Caki2 (cell line): ENCODE results near the gene UGT1A3. TPM values are rescaled to one million over a fixed set of nuclear protein-coding genes. Genes with fewer than 3 reads are reported as not detected.
"Not testable (repeated sequence)": the region's sequence is repeated elsewhere in the genome, so short reads cannot be mapped to it uniquely, and the experiment has no call there.

Source experiments
- DNase-seq: peaks from one replicate; pipeline ENCODE4 v3.0.0-alpha.2; 2015; ENCODE audit warnings: low read depth
- in situ Hi-C: cut with HindIII; loops from 2 replicates; pipeline ENCODE4 v1.10.0; 2016; ENCODE audit warnings: low sequenced_read_pairs, low pct_unique_long_range_greater_than_20kb, mixed read lengths
- total RNA-seq: library from RNA; depleted of rRNA; stranded (reverse); fragments of >200 nt; shearing (Covaris generic); gene quantifications from 2 replicates; pipeline ENCODE4 v1.2.3, GENCODE V29; 2014; ENCODE audit warnings: low replicate concordance; rRNA removed

UGT1A3 gene
- total RNA-seq: 0.78 TPM in 1 of 2 replicates, not detected in the other

DNA sequence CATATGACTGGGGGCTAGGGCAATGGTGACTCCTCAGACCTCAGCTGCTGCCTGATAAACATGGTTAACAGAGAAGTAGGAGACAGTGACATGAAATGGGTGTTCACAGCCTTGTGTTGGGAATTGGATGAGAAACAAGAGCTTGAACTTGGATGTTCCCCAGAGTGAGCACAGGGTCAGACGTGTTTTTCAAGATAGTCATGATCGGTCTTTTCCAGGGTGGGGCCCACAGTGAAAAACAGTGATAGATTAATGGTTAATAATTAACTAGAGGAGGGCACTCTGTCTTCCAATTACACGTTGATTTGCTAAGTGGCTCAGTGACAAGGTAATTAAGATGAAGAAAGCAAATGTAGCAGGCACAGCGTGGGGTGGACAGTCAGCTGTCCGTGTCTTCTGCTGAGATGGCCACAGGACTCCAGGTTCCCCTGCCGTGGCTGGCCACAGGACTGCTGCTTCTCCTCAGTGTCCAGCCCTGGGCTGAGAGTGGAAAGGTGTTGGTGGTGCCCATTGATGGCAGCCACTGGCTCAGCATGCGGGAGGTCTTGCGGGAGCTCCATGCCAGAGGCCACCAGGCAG, at the start of gene UGT1A3:
UGT1A3 (plus strand) TSS at position 320 of the 579 bp plus-strand sequence; CDS start at position 405, 85 bp downstream.
- in situ Hi-C loops: no loop called here
- peak; percentile 61 for DNase-seq

DNA sequence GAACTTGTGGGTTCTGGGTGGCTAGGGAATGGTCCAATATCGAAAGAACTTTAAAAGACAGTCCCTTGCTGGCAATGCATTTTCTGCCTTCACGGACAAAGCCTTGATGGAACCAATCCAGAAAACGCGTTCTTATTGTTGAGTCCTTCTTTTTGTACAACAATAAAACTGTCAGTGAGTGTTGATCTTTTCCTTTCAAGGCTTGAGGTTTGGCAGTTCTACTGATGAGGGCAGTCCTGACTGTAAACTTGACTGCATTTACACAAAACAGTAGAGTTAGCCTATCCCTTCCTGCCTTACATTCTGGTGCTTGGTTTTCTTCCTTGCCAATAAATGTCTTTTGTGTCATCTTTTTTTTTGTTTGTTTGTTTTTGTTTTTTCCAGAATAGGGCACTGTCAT, 49.6 kb upstream of the UGT1A3 start:
- in situ Hi-C loops: no loop called here

DNA sequence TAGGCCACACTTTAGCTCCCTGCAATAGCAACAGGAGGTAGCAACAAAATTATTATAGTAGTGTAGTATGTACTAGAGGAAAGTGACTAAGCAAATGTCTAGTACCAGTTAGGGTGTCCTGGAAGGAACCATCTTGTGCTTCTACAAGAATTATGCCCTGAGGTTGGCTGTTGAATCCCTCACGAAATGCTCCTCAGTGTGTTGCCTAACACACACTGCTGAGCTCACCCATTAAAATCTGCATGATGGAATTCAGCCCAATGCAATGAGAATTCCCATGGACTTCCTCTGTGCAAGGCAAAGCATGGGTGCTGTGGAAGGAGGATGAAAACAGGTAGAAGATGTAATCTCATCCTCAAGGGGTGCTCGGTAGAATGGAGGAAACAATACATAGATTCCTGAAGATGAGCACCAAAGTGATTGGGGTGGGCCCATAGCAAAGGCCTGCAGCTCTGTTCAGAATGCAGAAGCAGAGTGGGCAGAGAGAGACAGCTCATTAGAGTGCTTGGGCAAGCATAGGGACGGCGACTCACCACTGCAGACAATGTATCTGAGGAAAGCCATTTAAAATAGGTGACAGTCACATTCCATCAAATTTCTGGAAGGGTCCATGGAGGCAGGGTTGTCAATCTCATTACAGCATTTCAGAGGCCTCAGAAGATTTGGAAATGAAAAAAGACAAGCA, 48.3 kb upstream of the UGT1A3 start:
- in situ Hi-C loops: no loop called here
- no peak for DNase-seq

More for the DNA sequence above, 49.6 kb upstream of the UGT1A3 start:
- DNase-seq: no peak

DNA sequence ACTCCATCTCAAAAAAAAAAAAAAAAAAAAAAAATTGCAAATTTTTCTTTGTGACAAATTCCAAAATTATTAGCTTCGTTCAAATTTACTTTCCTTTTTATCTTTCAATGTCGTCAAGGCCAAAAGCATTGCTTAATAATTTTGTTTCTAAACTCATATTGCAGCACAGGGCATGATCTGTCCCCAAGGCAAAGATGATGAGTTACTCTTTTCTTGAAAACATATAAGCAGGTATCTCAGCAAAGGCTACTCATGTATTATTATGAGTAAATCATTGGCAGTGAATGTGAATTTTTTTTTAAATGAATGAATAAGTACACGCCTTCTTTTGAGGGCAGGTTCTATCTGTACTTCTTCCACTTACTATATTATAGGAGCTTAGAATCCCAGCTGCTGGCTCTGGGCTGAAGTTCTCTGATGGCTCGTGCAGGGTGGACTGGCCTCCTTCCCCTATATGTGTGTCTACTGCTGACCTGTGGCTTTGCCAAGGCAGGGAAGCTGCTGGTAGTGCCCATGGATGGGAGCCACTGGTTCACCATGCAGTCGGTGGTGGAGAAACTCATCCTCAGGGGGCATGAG, 47.2 kb upstream of the UGT1A3 start, which contains the start of gene UGT1A7:
UGT1A7 (plus strand) TSS at position 381 of the 579 bp plus-strand sequence; CDS start at position 418, 37 bp downstream.
- in situ Hi-C loops: no loop called here
- DNase-seq: peak; percentile 66

DNA sequence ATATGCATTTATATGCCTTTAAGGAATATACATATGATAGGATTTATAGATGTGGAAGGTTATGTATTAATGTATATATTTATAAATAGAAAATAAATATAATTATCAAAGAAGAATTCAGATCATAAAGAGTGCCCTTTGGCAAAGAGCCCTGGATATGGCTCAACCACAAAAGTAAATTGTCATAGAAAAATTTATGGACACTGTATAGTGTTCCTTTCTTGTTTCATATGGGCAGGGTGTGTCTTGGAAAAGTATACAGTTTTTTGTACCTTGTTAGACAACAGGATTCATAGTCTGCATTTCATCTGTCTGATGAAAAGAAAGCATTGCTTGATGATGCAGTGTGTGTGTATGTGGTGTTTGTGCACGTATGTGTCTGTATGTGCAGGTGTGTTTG, 44.2 kb upstream of the UGT1A3 start:
- no peak for DNase-seq
- in situ Hi-C loops: no loop called here

DNA sequence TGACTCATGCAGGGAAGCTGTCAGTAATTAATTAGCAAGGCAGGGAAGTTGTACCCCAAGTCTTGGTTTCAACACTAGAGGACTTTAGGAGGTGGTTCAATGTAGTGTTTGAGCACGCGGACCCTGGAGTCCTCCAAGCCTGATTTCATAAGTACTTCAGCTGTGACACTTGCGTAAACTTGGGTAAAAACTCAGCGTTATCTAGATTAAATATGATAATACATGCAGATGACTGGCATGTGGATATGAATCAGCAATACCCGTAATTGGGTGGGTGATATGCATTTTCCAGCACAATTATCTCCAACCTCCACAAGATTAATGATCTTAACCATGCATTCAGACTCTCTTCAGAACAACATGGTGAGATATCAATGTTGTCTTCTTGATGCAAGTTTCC, 41.9 kb upstream of the UGT1A3 start:
- DNase-seq: no peak
- in situ Hi-C loops: no loop called here

DNA sequence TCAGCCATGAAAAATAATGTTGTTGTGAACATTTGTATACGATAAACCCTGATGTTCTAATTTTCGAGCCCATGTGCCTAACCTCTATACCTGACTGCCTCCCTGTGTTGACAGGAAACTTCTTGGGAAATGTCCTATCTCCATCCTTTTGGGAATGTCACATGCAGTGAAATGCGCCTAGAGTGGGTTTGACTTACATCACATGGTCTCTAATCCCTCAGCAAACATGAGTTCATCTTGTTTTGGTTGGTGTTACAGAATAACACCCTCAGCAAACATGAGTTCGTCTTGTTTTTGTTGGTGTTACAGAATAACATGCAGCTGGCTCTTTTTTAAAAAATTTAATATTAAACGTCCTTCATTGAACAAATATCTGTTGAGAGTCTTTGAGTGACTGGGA, 40.5 kb upstream of the UGT1A3 start:
- in situ Hi-C loops: no loop called here
- no peak for DNase-seq

DNA sequence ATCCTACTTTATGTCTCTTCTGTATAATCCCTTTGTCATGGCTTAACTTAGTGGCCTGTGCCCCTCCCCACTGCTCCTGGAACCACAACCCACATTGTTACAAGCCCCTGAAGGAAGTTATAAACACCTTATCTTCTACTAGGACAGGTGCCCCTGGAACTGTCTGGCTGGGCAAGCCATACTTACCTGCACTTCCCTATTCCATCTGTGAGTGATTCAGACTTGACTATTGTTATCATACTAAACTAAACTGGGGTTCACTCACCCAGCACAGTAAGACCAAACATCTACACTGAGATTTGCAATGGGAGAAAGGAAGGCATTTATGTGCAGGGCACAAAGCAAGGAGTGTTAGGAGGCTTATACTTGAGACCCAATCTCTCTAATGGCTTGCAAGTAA, 39.8 kb upstream of the UGT1A3 start:
- in situ Hi-C loops: no loop called here
- DNase-seq: no peak

DNA sequence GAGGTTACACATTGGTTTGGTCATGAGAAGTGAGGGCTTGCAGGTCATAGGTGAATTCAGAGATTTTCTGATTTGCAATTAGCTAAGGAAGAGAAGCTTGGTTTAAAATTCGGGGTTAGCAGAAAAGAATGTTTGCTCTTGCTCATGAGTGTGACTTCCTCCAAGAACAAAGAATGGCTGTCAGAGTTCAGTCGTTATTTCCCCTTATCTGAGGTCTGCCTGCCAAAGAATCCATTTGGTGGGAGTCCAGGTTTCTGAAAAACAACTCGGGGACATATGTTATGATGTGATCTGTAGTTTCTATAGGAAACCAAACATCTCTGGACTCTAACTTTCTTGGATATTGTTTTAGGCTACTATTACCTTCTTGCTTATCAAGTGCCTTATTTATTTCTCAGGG, 39.3 kb upstream of the UGT1A3 start:
- DNase-seq: no peak
- in situ Hi-C loops: no loop called here

DNA sequence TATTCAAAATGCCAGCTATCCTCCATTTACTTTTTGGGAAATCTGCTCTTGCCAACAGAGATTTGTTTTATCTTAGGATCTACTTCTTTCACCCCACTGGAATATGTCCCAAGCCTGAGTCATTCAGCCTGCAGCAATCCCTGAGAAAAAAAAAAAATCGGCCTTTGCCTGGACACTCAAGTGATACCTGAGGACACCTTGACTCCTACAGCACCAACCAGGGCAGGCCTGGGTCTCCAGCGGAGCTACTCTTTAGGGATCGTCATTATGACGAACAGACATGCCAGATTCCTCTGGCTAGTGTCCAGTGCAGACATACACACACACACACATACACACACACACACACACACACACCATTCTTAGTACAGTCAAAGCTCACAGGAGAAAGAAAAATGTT, 38.4 kb upstream of the UGT1A3 start:
- DNase-seq: no peak
- in situ Hi-C loops: no loop called here

DNA sequence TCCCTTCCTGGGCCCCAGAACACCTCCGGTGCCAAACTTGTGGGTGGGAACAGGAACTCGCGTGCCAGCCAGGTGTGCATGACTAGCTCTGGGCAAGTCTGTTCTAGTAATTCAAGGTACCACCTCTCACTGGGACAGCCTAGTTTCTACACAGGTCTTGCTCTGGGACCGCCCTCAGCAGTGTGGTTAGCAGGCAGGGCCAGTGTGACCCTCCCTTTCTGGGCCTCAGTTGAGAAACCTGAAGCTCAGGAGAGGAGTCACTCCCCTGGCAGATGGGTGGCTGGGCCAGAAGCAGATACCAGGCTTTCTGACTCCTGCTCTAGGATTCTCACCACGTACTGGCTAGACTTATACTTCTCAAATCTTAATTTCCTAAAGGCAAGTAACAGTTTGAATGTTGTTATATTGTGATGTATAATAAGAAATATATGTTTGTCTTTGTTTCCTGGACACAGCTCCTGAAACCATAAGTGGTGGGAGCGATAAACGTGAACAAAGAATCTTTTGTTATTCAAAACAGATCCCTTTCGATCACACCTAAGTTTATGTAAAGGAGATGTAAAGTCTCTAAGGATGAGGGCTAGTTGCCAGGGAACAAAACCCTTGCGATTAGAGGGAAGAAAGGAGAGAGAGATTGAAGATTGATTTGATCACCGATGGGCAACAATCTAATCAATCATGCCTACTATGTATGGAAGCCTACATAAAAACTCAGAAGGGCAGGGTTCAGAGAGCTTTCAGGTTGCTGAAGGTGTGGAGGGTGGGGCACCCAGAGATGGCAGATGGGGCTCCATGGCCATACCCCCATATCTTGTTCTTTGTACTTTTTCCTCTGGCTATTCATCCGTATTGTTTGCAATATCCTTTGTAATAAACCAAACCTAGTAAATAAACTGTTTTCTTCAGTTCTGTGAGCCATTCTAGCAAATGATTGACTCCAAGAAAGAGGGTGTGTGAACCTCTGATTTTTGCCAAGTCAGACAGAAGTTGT, 37.1 kb upstream of the UGT1A3 start:
- peak; percentile 72 for DNase-seq

DNA sequence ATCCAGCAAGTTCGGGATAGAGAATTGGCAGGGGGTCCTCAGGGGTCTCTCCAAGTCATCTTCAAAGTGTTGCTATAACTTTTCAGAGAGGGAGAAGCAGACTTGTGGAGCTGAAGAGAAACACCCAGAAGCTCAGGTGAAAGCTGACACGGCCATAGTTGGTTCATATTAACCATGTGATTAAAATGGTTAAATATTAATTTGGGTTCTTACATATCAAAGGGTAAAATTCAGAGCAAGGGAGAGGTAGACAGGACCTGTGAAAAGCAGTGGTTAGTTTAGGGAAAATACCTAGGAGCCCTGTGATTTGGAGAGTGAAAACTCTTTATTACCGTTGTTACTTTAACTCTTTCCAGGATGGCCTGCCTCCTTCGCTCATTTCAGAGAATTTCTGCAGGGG, 36.2 kb upstream of the UGT1A3 start, which contains the start of gene UGT1A6:
UGT1A6 (plus strand) TSS at position 243 of the 400 bp plus-strand sequence; CDS start at position 358, 115 bp downstream.
- in situ Hi-C loops: no loop called here
- DNase-seq: peak; percentile 79

More for the DNA sequence above, 37.1 kb upstream of the UGT1A3 start:
- in situ Hi-C loops: no loop called here

DNA sequence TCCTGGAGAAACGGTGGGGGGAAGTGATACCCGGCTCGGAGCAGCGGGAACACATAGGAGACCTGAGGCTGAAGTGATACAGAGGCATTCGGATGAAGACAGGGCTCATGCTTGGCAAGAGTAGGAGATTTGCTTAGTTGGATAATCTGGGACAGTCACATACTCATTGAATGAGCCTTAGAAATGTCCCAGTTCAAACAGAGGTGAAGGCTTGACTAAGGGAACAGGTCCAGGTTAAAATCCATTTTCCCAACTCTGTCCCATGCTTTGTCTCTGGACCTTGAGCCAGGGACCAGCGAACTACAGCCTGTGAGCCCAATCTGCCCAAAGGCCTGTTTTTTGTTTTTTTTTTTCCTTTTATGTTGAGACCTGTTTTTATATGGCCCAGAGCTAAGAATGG, 34.9 kb upstream of the UGT1A3 start:
- in situ Hi-C loops: no loop called here
- no peak for DNase-seq

DNA sequence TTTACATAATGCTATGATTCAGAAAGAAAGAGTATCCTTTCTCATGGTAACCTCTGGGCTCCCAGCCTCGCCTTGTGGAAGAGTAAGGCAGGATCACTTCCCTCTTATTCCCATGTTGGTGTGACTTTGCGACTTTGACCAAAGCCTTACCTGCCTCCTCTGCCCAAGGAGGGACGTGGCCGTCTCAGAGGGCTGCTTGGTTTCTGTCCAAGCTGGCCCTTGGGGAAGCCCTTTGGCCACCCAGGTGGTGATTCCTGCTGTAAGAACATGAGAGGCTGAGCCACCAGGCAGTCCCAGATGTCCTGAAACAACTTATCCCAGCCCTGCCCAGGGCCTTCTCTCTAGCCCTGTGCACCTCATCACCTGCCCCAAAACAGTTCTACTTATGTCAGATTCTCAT, 30.1 kb upstream of the UGT1A3 start:
- no peak for DNase-seq
- in situ Hi-C loops: no loop called here

DNA sequence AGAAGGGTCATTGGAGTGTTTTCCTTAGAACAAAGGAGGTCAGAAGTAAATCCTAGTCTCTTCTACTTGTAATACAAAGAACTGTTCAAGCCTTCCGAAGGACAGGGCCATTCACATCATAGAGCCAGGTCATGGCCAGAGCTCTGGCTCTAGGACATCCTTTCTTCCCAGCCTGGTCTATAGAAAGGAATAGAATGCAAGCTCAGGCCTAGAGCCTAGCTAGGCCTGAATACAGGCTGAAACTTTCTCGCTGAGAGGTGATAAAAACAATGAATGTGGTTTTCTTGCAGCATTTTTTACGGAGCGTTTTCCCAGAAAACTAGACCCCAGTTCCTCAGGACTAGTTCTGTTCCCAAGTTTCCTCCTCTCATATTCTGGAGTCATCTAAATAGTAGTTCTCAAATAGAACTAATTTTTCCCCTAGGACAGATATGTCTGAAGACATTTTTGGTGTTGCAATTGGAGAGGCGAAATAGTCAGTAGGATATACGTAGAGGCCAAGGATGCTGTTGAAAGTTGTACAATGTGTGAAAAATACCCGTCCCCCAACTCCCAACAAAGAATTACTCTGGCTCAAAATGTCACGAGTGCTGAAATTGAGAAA, 29.3 kb upstream of the UGT1A3 start:
- no peak for DNase-seq
- in situ Hi-C loops: no loop called here

DNA sequence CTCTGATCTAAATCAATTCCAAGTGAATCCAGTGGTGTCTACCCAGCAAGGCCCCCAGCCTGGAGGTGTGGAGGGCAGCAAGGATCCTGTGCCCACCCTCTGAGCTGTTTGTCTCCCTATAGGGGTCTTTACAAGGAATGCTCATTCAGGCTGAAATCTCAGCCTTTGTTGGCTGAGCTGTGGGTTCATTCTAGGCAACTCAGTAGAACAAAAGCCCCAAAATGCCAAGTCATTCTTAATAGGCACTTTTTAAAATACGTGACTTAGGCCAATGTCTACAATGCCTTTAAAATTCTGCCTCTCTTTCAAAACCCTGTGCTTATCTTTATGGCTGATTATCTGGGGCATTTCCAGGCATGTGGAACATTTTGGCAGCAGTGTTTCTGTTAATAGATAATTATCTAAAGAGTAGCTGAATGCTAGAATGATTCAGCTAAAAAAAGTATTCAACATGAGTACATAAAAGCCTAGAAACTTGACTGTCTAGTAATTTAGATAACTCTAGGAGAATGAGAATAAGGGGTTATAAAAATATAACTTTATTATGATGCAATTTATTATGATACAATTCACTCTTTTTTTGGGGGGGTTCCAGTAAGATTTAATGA, 28.7 kb upstream of the UGT1A3 start:
- in situ Hi-C loops: no loop called here
- peak; percentile 91 for DNase-seq

DNA sequence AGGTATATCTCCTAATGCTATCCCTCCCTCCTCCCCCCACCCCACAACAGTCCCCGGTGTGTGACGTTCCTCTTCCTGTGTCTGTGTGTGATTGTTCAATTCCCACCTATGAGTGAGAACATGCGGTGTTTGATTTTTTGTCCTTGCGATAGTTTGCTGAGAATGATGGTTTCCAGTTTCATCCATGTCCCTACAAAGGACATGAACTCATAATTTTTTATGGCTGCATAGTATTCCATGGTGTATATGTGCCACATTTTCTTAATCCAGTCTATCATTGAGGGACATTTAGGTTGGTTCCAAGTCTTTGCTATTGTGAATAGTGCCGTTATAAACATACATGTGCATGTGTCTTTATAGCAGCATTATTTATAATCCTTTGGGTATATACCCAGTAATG, 28.0 kb upstream of the UGT1A3 start:
- in situ Hi-C loops: not testable (repeated sequence)

DNA sequence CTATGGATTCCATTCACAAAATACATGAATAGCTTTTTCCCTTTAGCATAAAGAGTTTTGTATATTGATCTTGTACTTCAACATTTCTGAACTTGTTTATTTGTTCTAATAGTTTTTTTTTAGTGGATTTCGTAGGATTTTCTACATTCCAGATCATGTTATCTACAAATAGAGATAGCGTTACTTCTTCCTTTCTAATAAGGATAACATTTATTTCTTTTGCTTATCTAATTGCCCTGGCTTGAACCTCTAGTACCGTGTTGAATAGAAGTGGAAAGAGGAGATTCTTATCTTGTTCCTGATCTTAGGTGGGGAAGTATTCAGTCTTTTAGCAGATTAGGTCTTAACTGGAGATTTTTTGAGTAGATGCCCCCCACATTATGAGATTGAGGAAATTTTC, 26.6 kb upstream of the UGT1A3 start:
- no peak for DNase-seq
- in situ Hi-C loops: no loop called here

More for the DNA sequence above, 28.0 kb upstream of the UGT1A3 start:
- not testable (repeated sequence) for DNase-seq
